Breast epithelium (tissue), 4 donors: ENCODE measurements around the gene ATF2. TPM values are rescaled to one million over a fixed set of nuclear protein-coding genes. Genes with fewer than 3 reads are reported as not detected.

ENCODE experiments used
- DNase-seq, 2 donors: peaks; one replicate each; pipeline ENCODE4 v3.0.0-alpha.2; 2019; ENCODE audit warnings: low spot score in 2 of 2
- H3K27ac ChIP-seq, 2 donors: fragments of 200-600 bp; sonication (generic) in 1 of 2; one replicate each; pipeline ENCODE4 v1.5.1; 2016 to 2019; ENCODE audit warnings: mild to moderate bottlenecking in 1 of 2
- H3K27me3 ChIP-seq, 2 donors: fragments of 200-600 bp; sonication (generic) in 1 of 2; one replicate each; pipeline versions ENCODE4 v1.5.1 to v1.6.0; 2017 to 2019; ENCODE audit warnings: control low read depth in 1 of 2, mild to moderate bottlenecking in 1 of 2
- H3K36me3 ChIP-seq: fragments of 200-600 bp; one replicate; pipeline ENCODE4 v1.5.1; 2019
- H3K4me1 ChIP-seq, 2 donors: fragments of 200-600 bp; sonication (generic); one replicate each; pipeline ENCODE4 v1.5.1; 2016 to 2019; ENCODE audit warnings: control low read depth in 1 of 2
- H3K4me3 ChIP-seq, 3 donors: fragments of 200-600 bp; sonication (generic); 1 replicate in 2 of 3; 2 replicates in 1 of 3; pipeline ENCODE4 v1.5.1; 2016 to 2019; ENCODE audit warnings: mild to moderate bottlenecking in 3 of 3, moderate library complexity in 2 of 3
- H3K9me3 ChIP-seq, 2 donors: fragments of 200-600 bp; sonication (generic) in 1 of 2; one replicate each; pipeline ENCODE4 v1.5.1; 2016 to 2019; ENCODE audit warnings: control low read depth in 1 of 2
- POLR2A ChIP-seq: fragments of 450-650 bp; IDR thresholded peaks from one replicate; pipeline ENCODE4 v1.6.1; 2016; ENCODE audit warnings: antibody characterized with exemption, mild to moderate bottlenecking, moderate library complexity
- POLR2AphosphoS5 ChIP-seq, 3 donors: sonication (generic); formaldehyde crosslinking; IDR thresholded peaks; one replicate each; pipeline ENCODE4 v1.6.1; 2017; ENCODE audit warnings: antibody characterized with exemption in 3 of 3
- intact Hi-C: fragments of 100-400 bp; cut with DNase I; formaldehyde crosslinking; loops from one replicate; pipeline ENCODE4 v1.15.1; 2023; ENCODE audit warnings: low total_unique reads
- total RNA-seq, 3 donors: library from RNA; depleted of rRNA; stranded (reverse); fragments of >200 nt; gene quantifications; one replicate each; pipeline ENCODE4 v1.1.0, GENCODE V29; 2016
- TF ChIP-seq, protein P1 (sequence below), 3 donors: fragments of 450-650 bp; IDR thresholded peaks; one replicate each; pipeline ENCODE4 v1.5.1; 2016 to 2017; ENCODE audit warnings: antibody characterized with exemption in 3 of 3, mild to moderate bottlenecking in 3 of 3, moderate library complexity in 3 of 3

ATF2 gene
- total RNA-seq, 3 donors from 2014 or later = 57.0 to 71.7 (median 61.0) TPM

DNA sequence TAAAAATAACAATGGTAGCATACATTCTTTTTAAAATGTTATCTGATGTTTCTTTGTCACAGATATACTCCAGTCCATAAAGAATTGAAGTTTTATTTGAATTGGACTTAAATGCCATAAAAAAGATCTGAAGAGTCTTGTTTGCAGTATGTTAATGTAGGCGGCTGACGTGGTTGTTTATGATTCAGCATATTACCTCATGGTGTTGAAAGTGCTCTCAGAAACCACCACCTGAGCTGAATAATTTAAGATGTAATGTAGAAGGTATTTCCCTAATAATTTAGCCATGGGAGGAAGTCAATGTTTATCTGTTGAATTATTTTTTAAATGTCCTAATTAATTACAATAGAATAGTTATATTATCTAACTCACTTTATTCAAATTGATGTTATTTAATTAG lies 104.3 kb downstream of the ATF2 start:
- Histone ChIP-seq H3K4me1 (no peaks in the 10 kb centered on the region), H3K4me3 (no peak overlapping the region), H3K27me3 (no peaks in the 10 kb centered on the region), H3K9me3 (no peaks in the 10 kb centered on the region), H3K36me3 (no peaks in the 10 kb centered on the region), H3K27ac (no peak overlapping the region)
- no peak for DNase-seq
- TF ChIP-seq POLR2A (no peak), POLR2AphosphoS5 (IDR thresholded peaks at IDR 0.05) (no peak)
- TF ChIP-seq, protein P1, sequence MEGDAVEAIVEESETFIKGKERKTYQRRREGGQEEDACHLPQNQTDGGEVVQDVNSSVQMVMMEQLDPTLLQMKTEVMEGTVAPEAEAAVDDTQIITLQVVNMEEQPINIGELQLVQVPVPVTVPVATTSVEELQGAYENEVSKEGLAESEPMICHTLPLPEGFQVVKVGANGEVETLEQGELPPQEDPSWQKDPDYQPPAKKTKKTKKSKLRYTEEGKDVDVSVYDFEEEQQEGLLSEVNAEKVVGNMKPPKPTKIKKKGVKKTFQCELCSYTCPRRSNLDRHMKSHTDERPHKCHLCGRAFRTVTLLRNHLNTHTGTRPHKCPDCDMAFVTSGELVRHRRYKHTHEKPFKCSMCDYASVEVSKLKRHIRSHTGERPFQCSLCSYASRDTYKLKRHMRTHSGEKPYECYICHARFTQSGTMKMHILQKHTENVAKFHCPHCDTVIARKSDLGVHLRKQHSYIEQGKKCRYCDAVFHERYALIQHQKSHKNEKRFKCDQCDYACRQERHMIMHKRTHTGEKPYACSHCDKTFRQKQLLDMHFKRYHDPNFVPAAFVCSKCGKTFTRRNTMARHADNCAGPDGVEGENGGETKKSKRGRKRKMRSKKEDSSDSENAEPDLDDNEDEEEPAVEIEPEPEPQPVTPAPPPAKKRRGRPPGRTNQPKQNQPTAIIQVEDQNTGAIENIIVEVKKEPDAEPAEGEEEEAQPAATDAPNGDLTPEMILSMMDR (IDR thresholded peaks at IDR 0.05) = no peak
- intact Hi-C loops = no loop called here

DNA sequence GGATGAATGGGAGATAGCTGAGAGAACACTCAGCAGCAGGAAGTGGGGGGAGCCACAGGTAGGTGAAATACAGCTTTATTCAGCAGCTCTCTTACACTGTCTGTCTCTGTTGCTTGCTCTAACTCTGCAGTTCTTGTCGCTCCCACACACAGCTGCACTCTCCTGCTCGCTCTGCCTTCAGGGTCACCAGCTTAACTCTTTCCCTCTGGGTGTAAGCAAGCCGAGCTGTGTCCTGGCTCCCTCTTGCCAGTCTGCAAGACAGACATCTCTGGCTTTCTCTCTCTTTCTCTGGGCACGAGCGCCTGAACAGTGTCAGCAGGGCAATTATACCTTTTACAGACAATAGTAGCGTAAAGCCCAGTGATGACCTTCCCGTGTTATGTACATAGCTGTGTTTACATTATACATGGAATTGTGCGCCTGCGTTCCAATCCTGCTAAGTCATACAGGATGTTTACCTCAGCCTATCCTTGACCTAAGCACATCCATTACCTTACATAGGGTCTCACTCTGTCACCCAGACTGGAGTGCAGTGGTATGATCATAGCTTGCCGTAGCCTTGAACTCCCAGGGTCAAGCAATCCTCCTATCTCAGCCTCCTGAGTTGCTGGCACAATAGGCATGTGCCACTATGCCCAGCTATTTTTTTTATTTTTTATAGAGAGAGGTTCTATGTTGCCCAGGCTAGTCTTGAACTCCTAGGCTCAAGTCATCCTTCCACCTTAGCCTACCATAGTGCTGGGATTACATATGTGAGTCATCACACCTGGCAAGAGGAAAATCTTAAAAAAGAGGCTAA lies 105.0 kb downstream of the ATF2 start:
- Histone ChIP-seq H3K4me3 (no peak overlapping the region), H3K36me3 (no peaks in the 10 kb centered on the region), H3K27me3 (no peaks in the 10 kb centered on the region), H3K9me3 (no peaks in the 10 kb centered on the region), H3K27ac (no peak overlapping the region), H3K4me1 (no peaks in the 10 kb centered on the region)
- no peak for DNase-seq
- TF ChIP-seq, protein P1 (IDR thresholded peaks at IDR 0.05) = no peak
- TF ChIP-seq POLR2A = no peak
- intact Hi-C loops = no loop called here

DNA sequence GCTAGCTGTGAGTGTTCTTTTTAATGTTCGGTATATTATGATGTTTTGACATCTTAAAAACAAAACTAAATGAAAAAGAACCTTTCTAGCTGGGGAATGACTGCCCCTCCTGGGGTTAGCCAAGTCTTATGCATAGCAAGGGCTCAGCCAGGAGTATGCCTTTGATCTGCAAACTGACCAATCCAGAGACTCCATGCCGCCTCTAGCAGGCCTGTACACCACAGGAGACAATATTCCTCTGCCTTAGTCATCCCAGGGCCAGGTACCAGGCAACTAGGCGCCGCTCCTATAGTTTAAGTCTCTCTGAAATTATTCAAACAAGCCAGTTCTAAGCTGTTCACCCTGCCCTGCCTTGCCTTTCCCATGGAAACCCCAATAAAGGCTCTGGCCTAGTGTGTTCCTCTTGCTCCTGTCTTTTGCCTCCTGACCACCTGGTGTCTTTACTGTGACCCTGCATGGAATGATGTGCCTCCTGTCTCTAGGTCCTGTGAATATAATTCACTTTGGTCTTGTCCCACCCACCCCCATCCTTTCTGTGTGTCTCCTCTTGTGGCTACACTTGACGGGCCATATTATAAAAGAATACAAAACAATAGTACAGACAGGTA lies 110.8 kb downstream of the ATF2 start:
- Histone ChIP-seq H3K4me1 (no peaks in the 10 kb centered on the region), H3K36me3 (no peaks in the 10 kb centered on the region), H3K27ac (no peak overlapping the region), H3K4me3 (no peak overlapping the region), H3K9me3 (no peaks in the 10 kb centered on the region), H3K27me3 (no peaks in the 10 kb centered on the region)
- intact Hi-C loops = no loop called here
- DNase-seq = no peak
- TF ChIP-seq POLR2AphosphoS5 (IDR thresholded peaks at IDR 0.05) (no peak), POLR2A (no peak)
- TF ChIP-seq, protein P1 (IDR thresholded peaks at IDR 0.05) = no peak

DNA sequence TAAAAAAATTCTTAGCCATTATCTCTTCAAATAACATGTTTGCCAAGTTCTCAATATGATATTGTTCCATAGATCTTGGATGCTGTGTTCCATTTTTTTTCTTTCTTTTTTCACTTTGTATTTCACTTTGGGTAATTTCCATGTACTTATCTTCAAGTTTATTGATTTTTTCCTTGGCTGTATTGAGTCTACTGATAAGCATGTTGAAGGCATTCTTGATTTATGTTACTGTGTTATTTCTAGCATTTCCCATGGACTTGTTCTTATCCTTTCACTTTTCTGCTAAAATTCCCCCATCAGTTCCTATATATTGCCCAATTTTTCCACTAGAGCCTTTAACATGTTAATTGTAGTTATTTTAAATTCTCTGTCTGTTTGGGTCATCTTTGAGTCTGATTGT lies 112.0 kb downstream of the ATF2 start:
- TF ChIP-seq, protein P1 (IDR thresholded peaks at IDR 0.05) = no peak
- no peak for TF ChIP-seq POLR2A
- TF ChIP-seq POLR2AphosphoS5 (IDR thresholded peaks at IDR 0.05) = no peak
- H3K27me3 ChIP-seq = no peaks in the 10 kb centered on the region
- H3K4me3 ChIP-seq = no peak overlapping the region
- no peaks in the 10 kb centered on the region for H3K36me3 ChIP-seq
- H3K4me1 ChIP-seq = no peaks in the 10 kb centered on the region
- intact Hi-C loops = no loop called here
- no peak overlapping the region for H3K27ac ChIP-seq
- DNase-seq = no peak
- H3K9me3 ChIP-seq = no peaks in the 10 kb centered on the region

DNA sequence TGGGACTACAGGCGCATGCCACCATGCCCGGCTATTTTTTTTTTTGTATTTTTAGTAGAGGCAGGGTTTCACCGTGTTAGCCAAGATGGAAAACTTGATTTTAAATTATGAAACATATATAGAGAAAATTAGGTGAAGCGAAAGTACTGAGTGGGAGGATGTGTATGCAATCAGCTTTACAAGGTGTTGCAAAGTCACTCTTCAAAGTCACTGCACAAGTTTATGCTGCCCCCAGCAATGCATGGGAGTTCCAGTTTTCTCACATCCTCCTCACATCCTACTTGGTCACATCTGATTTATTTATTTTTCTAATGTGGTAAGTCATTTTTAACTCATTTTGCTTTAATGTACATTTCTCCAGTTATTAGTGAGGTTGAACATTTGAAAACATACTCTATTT lies 113.7 kb downstream of the ATF2 start:
- no peaks in the 10 kb centered on the region for H3K27me3 ChIP-seq
- H3K27ac ChIP-seq = no peak overlapping the region
- intact Hi-C loops = no loop called here
- H3K4me1 ChIP-seq = no peaks in the 10 kb centered on the region
- H3K4me3 ChIP-seq = no peak overlapping the region
- H3K36me3 ChIP-seq = no peaks in the 10 kb centered on the region
- no peak for TF ChIP-seq POLR2AphosphoS5 (IDR thresholded peaks at IDR 0.05)
- no peak for TF ChIP-seq POLR2A
- TF ChIP-seq, protein P1 (IDR thresholded peaks at IDR 0.05) = no peak
- no peaks in the 10 kb centered on the region for H3K9me3 ChIP-seq
- no peak for DNase-seq
